ENCODE data around the gene DRD2.

GRCh38 chr11:113375402-113375801 lies 99.8 kb downstream of the DRD2 start:
- no peak for TF ChIP-seq CTCF (IDR thresholded peaks at IDR 0.05)
- TF ChIP-seq POLR2A (IDR thresholded peaks at IDR 0.05), result no peak

Data from vagina (tissue), 2 donors.